DMS153 (cell line): ENCODE results near the gene CYP2U1.
"Not testable (repeated sequence)": the region's sequence is repeated elsewhere in the genome, so short reads cannot be mapped to it uniquely, and the experiment has no call there.

ENCODE experiments used
- DNase-seq: peaks from one replicate; lab custom pipeline; 2025; lab: John Stamatoyannopoulos, UW

The CYP2U1 gene

DNA sequence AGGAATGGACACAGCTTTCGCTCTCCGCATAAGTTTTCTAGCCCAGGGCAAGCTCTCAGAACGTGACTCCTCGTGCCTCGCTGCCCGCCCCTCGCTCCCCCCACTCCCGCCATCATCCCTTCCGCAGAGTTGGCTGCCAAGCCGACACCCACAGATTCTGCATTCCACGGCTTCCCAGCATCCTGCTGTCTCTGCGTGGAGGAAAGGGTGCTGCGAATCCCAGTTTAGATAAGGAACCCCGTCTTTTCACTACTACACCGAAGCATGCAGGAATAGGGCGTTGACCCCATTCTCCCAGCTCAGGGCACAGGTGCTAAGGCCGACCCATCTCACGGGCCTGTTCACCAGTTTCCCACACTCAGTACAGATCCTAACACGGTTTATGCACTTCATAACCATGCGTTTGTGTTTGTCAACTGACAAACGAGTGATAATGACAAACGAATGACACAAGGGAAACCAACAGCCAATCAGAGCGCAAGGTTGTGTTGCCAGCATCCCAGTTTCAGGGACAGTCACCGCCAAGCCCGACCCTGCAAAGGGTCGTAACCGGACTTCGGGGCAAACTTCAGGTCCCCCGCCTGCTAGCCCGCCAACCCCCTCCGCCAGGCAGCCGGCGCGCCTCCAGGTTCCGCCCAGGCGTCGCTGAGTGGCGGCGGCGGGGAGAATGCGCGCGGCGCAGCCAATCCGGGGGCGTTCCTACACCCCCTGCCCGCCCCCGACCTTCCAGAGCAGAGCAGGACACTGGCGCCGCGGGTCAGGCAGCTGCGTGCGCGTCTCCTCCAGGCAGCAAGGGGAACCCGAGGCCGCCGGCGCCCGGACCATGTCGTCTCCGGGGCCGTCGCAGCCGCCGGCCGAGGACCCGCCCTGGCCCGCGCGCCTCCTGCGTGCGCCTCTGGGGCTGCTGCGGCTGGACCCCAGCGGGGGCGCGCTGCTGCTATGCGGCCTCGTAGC, at the start of gene CYP2U1:
TSS of gene CYP2U1 (plus strand) at position 729 of the 954 bp plus-strand sequence. CDS start at position 824, 95 bp downstream.
- DNase-seq, result peak; percentile 41

GRCh38 chr4:107885865-107886264, 45.5 kb upstream of the CYP2U1 start:
- no peak for DNase-seq

- no peak for DNase-seq
Observed at GRCh38 chr4:107888237-107888636, 43.1 kb upstream of the CYP2U1 start.

- DNase-seq, result no peak
Observed at GRCh38 chr4:107890779-107891178, 40.6 kb upstream of the CYP2U1 start.

DNA sequence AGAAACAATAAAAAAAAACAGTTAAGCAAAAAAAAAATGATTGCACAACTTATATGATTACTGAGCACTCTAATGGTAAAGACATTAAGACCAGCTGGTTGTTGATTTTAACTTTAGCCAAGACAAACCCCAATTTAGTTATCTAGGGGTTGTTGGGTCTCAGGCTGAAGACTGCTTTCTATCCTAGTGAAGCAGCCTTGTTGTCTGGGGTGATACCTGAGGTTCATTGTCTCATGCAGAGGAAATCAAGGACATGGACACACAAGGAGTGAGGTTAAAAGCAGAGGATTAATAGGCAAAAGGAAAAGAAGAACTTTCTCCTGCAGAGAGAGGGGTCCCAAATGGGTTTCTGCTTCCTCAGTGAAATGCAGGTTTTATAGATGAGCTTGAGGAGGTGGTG, 40.0 kb upstream of the CYP2U1 start:
- DNase-seq, result no peak

DNA sequence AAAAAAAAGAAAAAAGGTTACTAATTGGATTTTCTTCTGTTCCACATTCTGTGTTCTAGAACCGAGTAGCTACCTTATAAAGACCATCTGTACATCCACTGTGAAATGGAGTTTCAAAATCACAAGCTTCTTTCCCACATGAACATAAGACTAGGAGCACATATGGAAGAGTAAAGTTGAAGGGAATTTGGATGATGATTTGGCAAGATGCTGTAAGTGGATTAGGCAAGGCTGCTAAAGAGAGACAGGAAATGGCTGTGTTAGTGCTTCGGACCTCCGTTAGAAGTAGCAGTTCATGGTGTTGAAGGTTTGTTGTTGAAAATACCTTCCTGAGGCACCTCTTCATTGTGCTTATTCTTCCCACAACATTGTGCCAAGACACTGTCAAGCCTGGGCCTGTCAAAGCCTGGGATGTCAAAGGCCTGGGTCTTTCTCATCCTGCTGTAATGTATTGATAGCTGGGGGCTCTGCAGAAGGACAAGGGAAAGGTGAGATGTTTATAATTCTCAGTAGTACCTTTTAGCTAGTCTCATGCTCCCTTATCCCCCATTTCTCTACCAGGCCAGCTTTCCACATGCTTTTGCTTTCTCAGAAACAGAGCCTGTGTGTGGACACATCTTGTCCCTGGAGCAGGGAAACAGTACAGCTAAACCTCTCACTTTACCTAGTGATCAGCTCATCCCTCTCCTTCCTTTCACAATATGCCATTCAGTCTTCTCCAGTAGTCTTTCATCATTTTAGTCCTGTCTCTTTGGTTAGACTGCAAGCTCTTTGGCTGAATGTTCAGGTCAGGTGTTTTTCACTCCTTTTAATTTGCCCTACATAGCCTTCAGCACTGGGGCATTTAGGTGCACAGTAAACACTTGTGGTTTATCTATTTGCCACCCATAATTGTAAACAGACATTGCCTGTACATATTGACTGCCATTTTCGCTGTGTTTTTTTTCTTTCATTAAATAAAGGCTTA, 37.9 kb upstream of the CYP2U1 start:
- DNase-seq, result peak; percentile 24

- no peak for DNase-seq
Observed at GRCh38 chr4:107894138-107894603, 37.2 kb upstream of the CYP2U1 start.

DNA sequence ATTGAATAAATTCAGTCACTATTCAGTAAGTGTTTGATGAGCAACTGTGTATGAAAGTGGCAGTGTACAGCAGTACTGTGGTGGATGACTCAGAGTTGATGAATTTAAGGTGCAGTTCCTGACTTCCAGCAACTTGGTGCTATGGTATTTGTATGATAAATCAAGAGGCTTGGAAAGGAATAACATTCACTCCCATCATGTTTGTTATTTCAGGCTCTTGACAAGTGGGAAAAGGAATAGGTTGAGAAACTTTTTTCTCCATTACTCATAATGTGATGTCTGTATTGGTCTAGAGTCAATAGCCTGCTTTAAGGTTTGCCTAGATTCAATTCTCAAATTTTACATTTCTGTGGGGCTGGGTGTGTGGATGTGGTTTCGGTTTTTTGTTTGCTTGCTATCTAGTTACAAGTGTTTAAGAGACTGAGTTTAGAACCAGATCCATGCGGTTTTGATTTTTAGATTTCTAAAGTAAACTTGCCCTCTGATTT, 35.1 kb upstream of the CYP2U1 start:
- no peak for DNase-seq

- DNase-seq, result no peak
Observed at GRCh38 chr4:107896646-107897045, 34.7 kb upstream of the CYP2U1 start.

- no peak for DNase-seq
Observed at GRCh38 chr4:107897823-107898222, 33.5 kb upstream of the CYP2U1 start.

- DNase-seq, result no peak
Observed at GRCh38 chr4:107900067-107900466, 31.3 kb upstream of the CYP2U1 start.

GRCh38 chr4:107900508-107900907, 30.8 kb upstream of the CYP2U1 start:
- no peak for DNase-seq

- DNase-seq, result no peak
Observed at GRCh38 chr4:107901213-107901934, 30.0 kb upstream of the CYP2U1 start.

DNA sequence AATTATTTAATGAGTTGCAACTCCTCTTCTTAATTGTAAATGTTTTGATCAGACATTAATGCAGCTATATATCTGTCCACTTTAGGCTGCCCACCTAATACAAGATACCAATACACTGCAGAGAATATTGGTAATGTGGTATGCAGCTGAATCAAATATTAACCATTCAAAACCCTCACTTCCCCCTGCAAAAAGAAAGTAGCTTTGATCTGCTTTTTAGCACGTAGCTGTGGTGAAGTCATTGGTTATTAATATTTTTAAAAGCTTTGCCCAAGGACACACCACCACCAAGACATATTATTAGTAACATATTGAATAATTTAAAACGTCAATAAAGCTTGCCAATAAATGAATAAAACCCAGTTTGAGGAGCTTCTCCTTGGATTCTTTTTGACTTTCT, 28.6 kb upstream of the CYP2U1 start:
- no peak for DNase-seq

DNA sequence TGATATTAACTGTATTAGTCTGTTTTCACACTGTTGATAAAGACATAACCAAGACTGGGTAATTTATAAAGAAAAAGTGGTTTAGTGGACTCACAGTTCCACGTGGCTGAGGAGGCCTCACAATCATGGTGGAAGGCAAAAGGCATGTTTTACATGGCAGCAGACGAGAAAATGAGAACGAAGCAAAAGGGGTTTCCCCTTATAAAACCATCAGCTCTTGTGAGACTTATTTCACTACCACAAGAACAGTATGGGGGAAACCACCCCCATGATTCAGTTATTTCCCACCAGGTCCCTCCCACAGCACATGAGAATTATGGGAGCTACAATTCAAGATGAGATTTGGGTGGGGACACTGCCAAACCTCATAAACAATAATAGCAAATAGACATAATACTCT, 26.3 kb upstream of the CYP2U1 start:
- not testable (repeated sequence) for DNase-seq

DNA sequence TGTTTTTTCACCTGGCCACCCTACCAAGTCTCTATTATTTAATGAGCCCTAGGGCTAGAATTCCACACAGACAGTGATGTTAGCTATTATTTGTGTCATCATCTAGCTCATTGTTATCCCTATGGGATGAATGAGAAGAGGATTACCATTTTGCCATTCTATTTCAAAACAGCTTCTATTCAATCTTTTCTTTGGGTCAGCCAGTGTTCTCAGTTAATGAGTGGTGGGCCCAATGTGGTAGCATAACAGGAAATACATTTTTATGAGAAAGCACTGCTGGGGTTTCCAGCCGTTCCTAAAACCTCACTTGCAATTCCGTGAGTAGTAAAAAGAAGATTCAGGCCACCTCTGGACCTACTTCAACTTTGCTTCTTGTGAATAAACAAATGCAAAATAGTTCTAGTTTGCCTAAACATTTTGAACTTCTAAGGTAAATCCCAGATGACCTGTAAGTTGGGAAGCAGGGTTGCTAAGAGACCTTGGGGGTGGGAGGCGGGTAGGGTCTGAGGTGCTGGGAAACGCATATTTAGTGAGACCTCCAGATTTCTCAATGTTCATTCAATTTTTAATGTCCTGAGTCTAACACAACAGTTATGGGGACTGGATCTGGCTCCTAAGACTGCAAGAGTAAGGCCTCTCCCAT, 24.8 kb upstream of the CYP2U1 start:
- no peak for DNase-seq

GRCh38 chr4:107908377-107908776, 23.0 kb upstream of the CYP2U1 start:
- no peak for DNase-seq

GRCh38 chr4:107913283-107913899, 18.0 kb upstream of the CYP2U1 start:
- peak; percentile 23 for DNase-seq

- no peak for DNase-seq
Observed at GRCh38 chr4:107915220-107915619, 16.1 kb upstream of the CYP2U1 start.

DNA sequence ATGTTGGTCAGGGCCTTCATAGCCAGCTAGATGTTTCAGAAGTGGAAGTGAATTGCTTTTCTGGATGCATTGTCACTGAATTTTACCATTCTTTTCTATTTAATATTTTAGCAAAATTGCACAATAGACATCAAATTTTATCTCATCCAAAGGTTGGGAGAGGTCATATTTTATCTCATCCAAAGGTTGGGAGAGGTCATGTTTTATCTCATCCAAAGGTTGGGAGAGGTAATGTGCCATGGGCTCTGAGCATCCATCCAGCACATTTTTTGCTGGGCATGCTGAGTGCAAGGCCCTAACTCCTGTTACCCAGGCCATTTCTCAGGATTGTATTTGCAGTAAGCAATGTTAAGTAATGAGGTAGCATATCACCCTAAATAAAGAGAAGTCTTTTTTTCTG, 14.7 kb upstream of the CYP2U1 start:
- DNase-seq, result no peak

DNA sequence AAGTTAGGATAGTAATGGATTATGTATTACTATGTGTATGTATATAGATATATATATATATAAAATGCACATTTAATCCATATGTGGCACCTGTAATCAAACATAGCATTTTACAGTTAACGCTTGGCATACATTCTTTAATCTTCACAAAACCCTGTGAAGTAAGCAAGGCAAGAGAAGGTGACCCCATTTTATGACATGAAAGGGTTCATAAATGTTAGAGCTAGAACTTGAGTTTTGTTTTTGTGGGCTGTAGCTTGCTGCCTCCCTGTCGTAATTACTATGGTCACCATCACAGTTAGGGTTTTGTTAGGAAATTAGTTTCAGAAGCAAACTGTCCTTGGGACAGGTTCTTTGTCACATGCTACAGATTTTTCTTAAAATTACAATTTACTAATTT, 13.8 kb upstream of the CYP2U1 start:
- no peak for DNase-seq
